GM12865 (cell line): Measurements from ENCODE around the gene APOL1.
"Not testable (repeated sequence)": the region's sequence is repeated elsewhere in the genome, so short reads cannot be mapped to it uniquely, and the experiment has no call there.

Experiments
- DNase-seq: peaks from one replicate; pipeline ENCODE4 v3.0.0; 2010; ENCODE audit warnings: low read depth
- H3K4me3 ChIP-seq: 2 replicates; pipeline ENCODE4 v1.5.1; 2011; ENCODE audit warnings: mild to moderate bottlenecking, low read depth, low read length, control low read depth
- TF ChIP-seq, protein P1 (sequence below): IDR thresholded peaks from 2 replicates; pipeline ENCODE4 v1.5.1; 2011; ENCODE audit warnings: low read length, control low read depth, low read depth, inconsistent platforms; ENCODE audit not compliant: insufficient read depth; ENCODE audit errors: missing control alignments

APOL1 gene

GRCh38 chr22:36287881-36288515 lies 35.1 kb downstream of the APOL1 start:
- no peak overlapping the region for H3K4me3 ChIP-seq
- TF ChIP-seq, protein P1, sequence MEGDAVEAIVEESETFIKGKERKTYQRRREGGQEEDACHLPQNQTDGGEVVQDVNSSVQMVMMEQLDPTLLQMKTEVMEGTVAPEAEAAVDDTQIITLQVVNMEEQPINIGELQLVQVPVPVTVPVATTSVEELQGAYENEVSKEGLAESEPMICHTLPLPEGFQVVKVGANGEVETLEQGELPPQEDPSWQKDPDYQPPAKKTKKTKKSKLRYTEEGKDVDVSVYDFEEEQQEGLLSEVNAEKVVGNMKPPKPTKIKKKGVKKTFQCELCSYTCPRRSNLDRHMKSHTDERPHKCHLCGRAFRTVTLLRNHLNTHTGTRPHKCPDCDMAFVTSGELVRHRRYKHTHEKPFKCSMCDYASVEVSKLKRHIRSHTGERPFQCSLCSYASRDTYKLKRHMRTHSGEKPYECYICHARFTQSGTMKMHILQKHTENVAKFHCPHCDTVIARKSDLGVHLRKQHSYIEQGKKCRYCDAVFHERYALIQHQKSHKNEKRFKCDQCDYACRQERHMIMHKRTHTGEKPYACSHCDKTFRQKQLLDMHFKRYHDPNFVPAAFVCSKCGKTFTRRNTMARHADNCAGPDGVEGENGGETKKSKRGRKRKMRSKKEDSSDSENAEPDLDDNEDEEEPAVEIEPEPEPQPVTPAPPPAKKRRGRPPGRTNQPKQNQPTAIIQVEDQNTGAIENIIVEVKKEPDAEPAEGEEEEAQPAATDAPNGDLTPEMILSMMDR, result no peak
- DNase-seq, result no peak

DNA sequence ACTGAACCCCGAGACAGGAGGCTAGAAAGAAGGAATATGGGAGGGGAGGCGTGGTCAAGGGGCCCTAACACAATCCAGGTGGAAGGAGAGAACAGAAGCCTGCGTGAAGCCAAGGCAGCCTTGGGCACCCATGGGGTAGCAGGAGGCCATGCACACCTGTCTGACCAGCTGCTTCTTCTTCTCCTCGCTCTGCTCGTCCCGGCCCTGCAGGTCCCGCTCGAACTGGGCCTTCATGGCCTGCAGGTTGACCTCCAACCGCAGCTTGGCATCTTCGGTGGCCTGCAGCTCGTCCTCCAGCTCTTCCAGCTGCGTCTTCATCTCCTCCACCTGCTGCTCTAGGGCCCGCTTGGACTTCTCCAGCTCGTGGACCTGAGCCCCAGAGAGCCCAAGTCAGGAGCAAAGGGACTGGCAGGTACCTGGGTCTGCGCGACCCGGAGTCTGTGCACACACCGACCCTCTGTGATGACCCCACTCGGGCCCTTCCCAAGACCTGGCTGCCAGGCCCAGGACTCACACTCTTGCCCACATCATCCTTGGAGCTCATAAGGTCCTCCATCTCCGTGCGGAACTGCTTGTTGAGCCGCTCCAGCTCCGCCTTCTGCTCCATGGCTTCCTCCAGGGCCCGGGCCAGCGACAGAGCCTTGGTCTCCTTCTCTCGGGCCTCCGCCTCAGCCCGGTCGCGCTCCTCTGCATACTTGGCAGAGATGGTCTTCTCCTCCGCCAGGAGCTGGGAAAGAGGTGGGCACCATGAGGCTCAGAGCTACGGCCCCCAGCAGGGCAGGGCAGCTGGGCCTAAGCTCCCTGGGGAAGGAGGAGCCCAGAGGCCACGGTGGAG lies 35.9 kb downstream of the APOL1 start:
- H3K4me3 ChIP-seq, result no peak overlapping the region
- no peak for DNase-seq
- TF ChIP-seq, protein P1, result no peak

DNA sequence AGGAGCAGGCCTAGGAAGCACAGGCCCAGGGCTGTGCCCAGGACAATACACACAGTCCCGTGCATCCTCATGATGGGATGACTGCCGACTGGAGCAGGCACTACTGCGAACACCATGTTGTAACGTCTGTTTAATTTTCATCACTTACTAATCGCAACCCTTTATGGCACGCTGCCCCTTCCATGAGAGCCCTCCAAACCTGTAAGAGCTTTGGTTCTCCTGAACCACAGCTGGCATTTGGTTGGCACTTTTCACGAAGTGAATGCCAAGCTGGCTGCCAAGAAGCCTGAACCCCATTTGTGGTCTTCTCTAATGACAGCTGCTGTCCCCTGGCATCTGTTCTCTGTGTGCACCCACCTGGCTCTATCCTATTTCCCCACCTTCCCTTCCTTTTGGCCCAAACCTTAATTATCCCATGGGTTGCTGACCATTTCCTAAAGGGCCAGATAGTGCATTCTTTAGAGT lies 36.5 kb downstream of the APOL1 start:
- DNase-seq, result no peak
- TF ChIP-seq, protein P1, result no peak
- no peak overlapping the region for H3K4me3 ChIP-seq

- DNase-seq, H3K4me3 ChIP-seq: not testable (repeated sequence)
Observed at GRCh38 chr22:36289948-36290371, 37.0 kb downstream of the APOL1 start.

DNA sequence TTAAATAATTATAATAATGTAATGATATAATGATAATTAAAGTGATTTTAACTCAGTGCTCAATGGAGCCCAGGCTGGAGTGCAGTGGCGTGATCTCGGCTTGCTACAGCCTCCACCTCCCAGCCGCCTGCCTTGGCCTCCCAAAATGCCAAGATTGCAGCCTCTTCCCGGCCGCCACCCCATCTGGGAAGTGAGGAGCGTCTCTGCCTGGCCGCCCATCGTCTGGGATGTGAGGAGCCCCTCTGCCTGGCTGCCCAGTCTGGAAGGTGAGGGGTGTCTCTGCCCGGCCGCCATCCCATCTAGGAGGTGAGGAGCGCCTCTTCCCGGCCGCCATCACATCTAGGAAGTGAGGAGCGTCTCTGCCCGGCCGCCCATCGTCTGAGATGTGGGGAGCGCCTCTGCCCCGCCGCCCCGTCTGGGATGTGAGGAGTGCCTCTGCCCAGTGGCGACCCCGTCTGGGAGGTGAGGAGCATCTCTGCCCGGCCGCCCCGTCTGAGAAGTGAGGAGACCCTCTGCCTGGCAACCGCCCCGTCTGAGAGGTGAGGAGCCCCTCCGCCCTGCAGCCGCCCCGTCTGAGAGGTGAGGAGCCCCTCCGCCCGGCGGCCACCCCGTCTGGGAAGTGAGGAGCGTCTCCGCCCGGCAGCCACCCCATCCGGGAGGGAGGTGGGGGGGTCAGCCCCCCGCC lies 37.6 kb downstream of the APOL1 start:
- not testable (repeated sequence) for H3K4me3 ChIP-seq, DNase-seq

- no peak for DNase-seq
- TF ChIP-seq, protein P1, result no peak
Observed at GRCh38 chr22:36291831-36292740, 39.2 kb downstream of the APOL1 start.

DNA sequence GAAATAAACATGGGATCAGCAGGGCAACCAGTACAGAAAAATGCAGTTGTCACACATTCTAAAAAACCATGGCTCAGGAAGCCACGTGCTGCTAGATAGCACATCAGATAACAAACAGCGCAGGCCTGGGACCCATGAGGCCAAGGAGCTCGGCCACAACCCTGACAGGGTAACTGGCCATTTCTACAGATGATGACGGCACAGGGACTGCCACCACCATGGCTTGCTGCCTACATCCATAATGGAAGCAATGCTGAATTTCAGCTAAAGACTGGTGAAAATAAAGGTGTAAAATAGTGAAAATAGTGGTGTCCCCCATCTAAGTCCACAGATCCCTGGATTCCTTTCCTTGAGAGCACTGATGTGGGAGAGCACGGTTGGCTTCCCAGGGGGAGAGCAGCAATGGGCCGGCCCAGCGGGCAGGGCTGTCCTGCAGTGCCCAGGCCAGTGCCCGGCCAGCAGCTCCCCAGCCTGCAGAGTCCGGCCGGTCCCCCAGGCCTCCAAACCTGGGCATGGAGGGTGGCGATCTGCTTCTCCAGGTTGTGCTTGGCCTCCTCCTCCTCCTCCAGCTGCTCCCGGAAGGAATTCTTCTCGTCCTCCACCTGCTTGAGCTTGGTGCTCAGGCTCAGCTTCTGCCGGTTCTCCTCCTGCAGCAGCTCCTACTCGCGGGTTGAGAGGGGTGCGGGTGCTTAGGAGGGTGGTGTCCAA lies 40.0 kb downstream of the APOL1 start:
- H3K4me3 ChIP-seq, result no peak overlapping the region
- no peak for DNase-seq
- TF ChIP-seq, protein P1, result no peak

More at GRCh38 chr22:36291831-36292740, 39.2 kb downstream of the APOL1 start:
- no peak overlapping the region for H3K4me3 ChIP-seq
